Transverse colon (tissue), 4 donors: ENCODE results near the gene C10orf71. TPM values are rescaled to one million over a fixed set of nuclear protein-coding genes. Genes with fewer than 3 reads are reported as not detected.

Experiments
- DNase-seq: peaks from one replicate; pipeline ENCODE4 v3.0.0-alpha.2; 2019
- H3K27ac ChIP-seq, 4 donors: fragments of 200-600 bp; sonication (generic); 2 replicates each; pipeline ENCODE4 v1.5.1; 2016 to 2018; ENCODE audit warnings: inconsistent platforms in 4 of 4
- H3K27me3 ChIP-seq: fragments of 200-600 bp; sonication (generic); 2 replicates; pipeline ENCODE4 v1.5.1; 2017; ENCODE audit warnings: inconsistent platforms
- H3K36me3 ChIP-seq, 4 donors: fragments of 200-600 bp; sonication (generic); 2 replicates each; pipeline ENCODE4 v1.5.1; 2017 to 2019; ENCODE audit warnings: inconsistent platforms in 4 of 4
- H3K4me1 ChIP-seq, 4 donors: fragments of 200-600 bp; sonication (generic); 2 replicates each; pipeline ENCODE4 v1.5.1; 2017 to 2020; ENCODE audit warnings: inconsistent platforms in 4 of 4
- H3K4me3 ChIP-seq, 4 donors: fragments of 200-600 bp; sonication (generic); 1 replicate in 1 of 4; 2 replicates in 3 of 4; pipeline versions ENCODE4 v1.5.1 to v1.6.1; 2017 to 2019; ENCODE audit warnings: inconsistent platforms in 4 of 4
- H3K9me3 ChIP-seq, 2 donors: fragments of 200-600 bp; sonication (generic); 2 replicates each; pipeline ENCODE4 v1.5.1; 2017 to 2019; ENCODE audit warnings: inconsistent platforms in 2 of 2
- EP300 ChIP-seq: sonication (generic); formaldehyde crosslinking; IDR thresholded peaks from one replicate; pipeline ENCODE4 v1.6.1; 2017; ENCODE audit warnings: antibody characterized with exemption, low read depth
- POLR2A ChIP-seq: fragments of 450-650 bp; IDR thresholded peaks from one replicate; pipeline ENCODE4 v1.6.1; 2016; ENCODE audit warnings: antibody characterized with exemption, mild to moderate bottlenecking, moderate library complexity
- POLR2AphosphoS5 ChIP-seq, 3 donors: sonication (generic); formaldehyde crosslinking; IDR thresholded peaks; one replicate each; pipeline ENCODE4 v1.6.1; 2016; ENCODE audit warnings: antibody characterized with exemption in 3 of 3
- WGBS, 2 donors: methylation state at CpG; one replicate each; pipeline ENCODE4 v1.1.5; 2018; ENCODE audit warnings: low coverage in 1 of 2; 5-methylcytosine and 5-hydroxymethylcytosine counted together
- in situ Hi-C, 4 donors: fragments of 200-750 bp; cut with MboI; loops; one replicate each; pipeline versions ENCODE4 v1.15.0 to v1.15.1; 2017; ENCODE audit warnings: low sequenced_read_pairs in 3 of 4, low pct_ligation_motif_present in 1 of 4, low pct_unique_long_range_greater_than_20kb in 1 of 4
- intact Hi-C: fragments of 100-400 bp; cut with DNase I; formaldehyde crosslinking; loops from one replicate; pipeline ENCODE4 v1.15.1; 2023; ENCODE audit warnings: low total_unique reads
- total RNA-seq, 4 donors: library from RNA; depleted of rRNA; stranded (reverse); fragments of >200 nt; gene quantifications; one replicate each; pipeline ENCODE4 v1.1.0, GENCODE V29; 2016
- TF ChIP-seq, protein P1 (sequence below), 5 experiments: fragments of 200-600 bp in 3 of 5; fragments of 450-650 bp in 2 of 5; sonication (generic) in 3 of 5; IDR thresholded peaks; 1 replicate in 2 of 5; 2 replicates in 3 of 5; pipeline ENCODE4 v1.5.1; 2016 to 2017; ENCODE audit warnings: antibody characterized with exemption in 5 of 5, inconsistent platforms in 3 of 5, mild to moderate bottlenecking in 2 of 5, moderate library complexity in 1 of 5

C10orf71 gene
- total RNA-seq, 4 donors from 2014 or later, result under 0.01 TPM; not detected in 3

GRCh38 chr10:49278497-49278981 lies 20.4 kb upstream of the C10orf71 start:
- no peak overlapping the region for H3K27ac ChIP-seq
- in situ Hi-C loops (no loop called here), intact Hi-C loops (no loop called here)
- TF ChIP-seq POLR2AphosphoS5 (IDR thresholded peaks at IDR 0.05) (no peak), POLR2A (no peak), EP300 (no peak)
- TF ChIP-seq, protein P1, sequence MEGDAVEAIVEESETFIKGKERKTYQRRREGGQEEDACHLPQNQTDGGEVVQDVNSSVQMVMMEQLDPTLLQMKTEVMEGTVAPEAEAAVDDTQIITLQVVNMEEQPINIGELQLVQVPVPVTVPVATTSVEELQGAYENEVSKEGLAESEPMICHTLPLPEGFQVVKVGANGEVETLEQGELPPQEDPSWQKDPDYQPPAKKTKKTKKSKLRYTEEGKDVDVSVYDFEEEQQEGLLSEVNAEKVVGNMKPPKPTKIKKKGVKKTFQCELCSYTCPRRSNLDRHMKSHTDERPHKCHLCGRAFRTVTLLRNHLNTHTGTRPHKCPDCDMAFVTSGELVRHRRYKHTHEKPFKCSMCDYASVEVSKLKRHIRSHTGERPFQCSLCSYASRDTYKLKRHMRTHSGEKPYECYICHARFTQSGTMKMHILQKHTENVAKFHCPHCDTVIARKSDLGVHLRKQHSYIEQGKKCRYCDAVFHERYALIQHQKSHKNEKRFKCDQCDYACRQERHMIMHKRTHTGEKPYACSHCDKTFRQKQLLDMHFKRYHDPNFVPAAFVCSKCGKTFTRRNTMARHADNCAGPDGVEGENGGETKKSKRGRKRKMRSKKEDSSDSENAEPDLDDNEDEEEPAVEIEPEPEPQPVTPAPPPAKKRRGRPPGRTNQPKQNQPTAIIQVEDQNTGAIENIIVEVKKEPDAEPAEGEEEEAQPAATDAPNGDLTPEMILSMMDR (IDR thresholded peaks at IDR 0.05), result no peak
- H3K4me3 ChIP-seq, result no peak overlapping the region
- no peaks in the 10 kb centered on the region for H3K9me3 ChIP-seq
- DNase-seq, result no peak
- 41 to 73% methylated on average over 2 to 7 of the region's 7 CpGs for WGBS, 2 donors
- H3K36me3 ChIP-seq, result no peaks in the 10 kb centered on the region
- no peaks in the 10 kb centered on the region for H3K4me1 ChIP-seq
- no peaks in the 10 kb centered on the region for H3K27me3 ChIP-seq

GRCh38 chr10:49279015-49279880 lies 19.7 kb upstream of the C10orf71 start:
- intact Hi-C loops (no loop called here), in situ Hi-C loops (no loop called here)
- H3K27ac ChIP-seq, result no peak overlapping the region
- H3K27me3 ChIP-seq, result no peaks in the 10 kb centered on the region
- 68 to 71% methylated on average over 6 to 7 of the region's 7 CpGs for WGBS, 2 donors
- no peak for DNase-seq
- TF ChIP-seq POLR2A (no peak), POLR2AphosphoS5 (IDR thresholded peaks at IDR 0.05) (no peak), EP300 (no peak)
- TF ChIP-seq, protein P1 (IDR thresholded peaks at IDR 0.05), result no peak
- no peak overlapping the region for H3K4me3 ChIP-seq
- H3K9me3 ChIP-seq, result no peaks in the 10 kb centered on the region
- no peaks in the 10 kb centered on the region for H3K36me3 ChIP-seq
- H3K4me1 ChIP-seq, result no peaks in the 10 kb centered on the region

DNA sequence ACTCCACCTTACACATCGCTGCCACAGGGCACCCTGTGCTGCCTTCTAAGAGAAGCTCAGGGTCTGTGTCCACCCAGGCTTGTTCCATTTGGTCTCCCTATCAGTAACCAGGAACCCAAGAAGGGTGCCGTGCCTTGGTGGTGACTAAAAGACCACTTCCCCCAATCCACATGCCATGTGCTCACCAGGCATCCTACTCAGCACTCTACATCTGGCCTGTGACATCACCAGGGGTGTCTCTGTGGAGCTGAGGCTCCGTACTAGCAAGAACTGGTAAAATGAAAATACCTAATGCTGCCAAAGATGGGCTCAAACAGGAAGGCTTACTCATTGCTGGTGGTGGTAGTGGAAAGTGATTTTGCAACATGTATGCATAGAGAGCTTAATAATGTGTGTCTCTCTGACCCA lies 19.0 kb upstream of the C10orf71 start:
- H3K4me3 ChIP-seq, result no peak overlapping the region
- in situ Hi-C loops, result no loop called here
- no peaks in the 10 kb centered on the region for H3K9me3 ChIP-seq
- 70% methylated on average over 3 of the region's 3 CpGs; no CpG with 5 or more reads in 1 of the 2 donors for WGBS, 2 donors
- intact Hi-C loops, result no loop called here
- H3K4me1 ChIP-seq, result no peaks in the 10 kb centered on the region
- H3K36me3 ChIP-seq, result no peaks in the 10 kb centered on the region
- no peak for DNase-seq
- no peaks in the 10 kb centered on the region for H3K27me3 ChIP-seq
- TF ChIP-seq EP300, result no peak
- no peak for TF ChIP-seq POLR2AphosphoS5 (IDR thresholded peaks at IDR 0.05)
- TF ChIP-seq, protein P1 (IDR thresholded peaks at IDR 0.05), result no peak
- no peak overlapping the region for H3K27ac ChIP-seq

- in situ Hi-C loops, result no loop called here
- 66% methylated on average over 13 of the region's 13 CpGs; no CpG with 5 or more reads in 1 of the 2 donors for WGBS, 2 donors
- Histone ChIP-seq H3K36me3 (no peaks in the 10 kb centered on the region), H3K27me3 (no peaks in the 10 kb centered on the region), H3K27ac (no peak overlapping the region), H3K9me3 (no peaks in the 10 kb centered on the region), H3K4me3 (no peak overlapping the region), H3K4me1 (no peaks in the 10 kb centered on the region)
- intact Hi-C loops, result no loop called here
- TF ChIP-seq, protein P1 (IDR thresholded peaks at IDR 0.05), result no peak
- TF ChIP-seq POLR2AphosphoS5 (IDR thresholded peaks at IDR 0.05) (no peak), EP300 (no peak), POLR2A (no peak)
- no peak for DNase-seq
Measured at GRCh38 chr10:49281461-49281860, 17.5 kb upstream of the C10orf71 start.
